ENCODE results near the gene VWA8.
"Not testable (repeated sequence)": the region's sequence is repeated elsewhere in the genome, so short reads cannot be mapped to it uniquely, and the experiment has no call there.

The VWA8 gene

GRCh38 chr13:41969072-41969471, 8.2 kb upstream of the VWA8 start:
- intact Hi-C loops (cut with DNase I) = no loop called here
- DNase-seq = no peak

DNA sequence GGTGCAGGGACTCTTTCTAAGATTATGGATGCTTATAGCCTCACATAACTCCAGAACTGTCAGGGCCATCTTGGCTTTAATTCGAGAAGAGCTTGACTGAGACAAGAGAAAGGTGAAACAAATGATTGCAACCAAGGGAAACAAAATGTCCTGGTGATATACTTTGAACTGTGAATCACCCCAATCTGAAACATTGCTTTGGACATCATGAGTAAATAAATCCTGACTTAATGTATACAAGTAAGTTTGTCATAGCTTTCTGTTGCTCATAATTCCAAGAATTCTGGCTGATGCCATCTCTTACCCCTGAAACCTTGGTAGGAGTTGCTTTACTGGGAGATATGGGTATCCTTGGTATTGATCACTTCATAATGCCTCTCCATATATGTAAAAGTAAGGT, 5.8 kb upstream of the VWA8 start:
- DNase-seq = no peak
- intact Hi-C loops (cut with DNase I) = no loop called here

GRCh38 chr13:41962994-41963393, 2.1 kb upstream of the VWA8 start:
- no peak for DNase-seq
- intact Hi-C loops (cut with DNase I) = loop anchor here (5.0 kb wide), 1 partner anchor 84 kb away; the partner anchor contains the start of gene DGKH

DNA sequence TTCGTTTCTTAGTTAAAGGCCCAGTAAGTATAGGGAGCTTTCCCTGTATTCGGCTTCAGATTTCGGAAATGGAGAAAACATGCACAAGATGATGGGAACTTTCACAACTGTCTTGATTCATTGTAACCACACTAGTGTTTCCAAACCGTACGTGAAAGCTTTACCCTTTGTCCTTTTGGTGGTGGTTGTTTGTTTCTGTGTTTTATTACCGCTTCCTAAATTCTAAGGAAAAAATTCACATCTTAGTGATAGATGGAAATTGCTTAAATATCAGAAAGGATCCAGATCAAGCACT, 504 bp upstream of the VWA8 start:
- DNase-seq = no peak
- intact Hi-C loops (cut with DNase I) = loop anchor here (5.0 kb wide), 1 partner anchor 86 kb away; the partner anchor contains the start of gene DGKH

GRCh38 chr13:41960211-41960636, 685 bp downstream of the VWA8 start:
- intact Hi-C loops (cut with DNase I) = loop anchor here (5.0 kb wide), 1 partner anchor 87 kb away; the partner anchor contains the start of gene DGKH
- no peak for DNase-seq

- no peak for DNase-seq
These were observed 4.6 kb downstream of the VWA8 start for GRCh38 chr13:41956272-41956671.

DNA sequence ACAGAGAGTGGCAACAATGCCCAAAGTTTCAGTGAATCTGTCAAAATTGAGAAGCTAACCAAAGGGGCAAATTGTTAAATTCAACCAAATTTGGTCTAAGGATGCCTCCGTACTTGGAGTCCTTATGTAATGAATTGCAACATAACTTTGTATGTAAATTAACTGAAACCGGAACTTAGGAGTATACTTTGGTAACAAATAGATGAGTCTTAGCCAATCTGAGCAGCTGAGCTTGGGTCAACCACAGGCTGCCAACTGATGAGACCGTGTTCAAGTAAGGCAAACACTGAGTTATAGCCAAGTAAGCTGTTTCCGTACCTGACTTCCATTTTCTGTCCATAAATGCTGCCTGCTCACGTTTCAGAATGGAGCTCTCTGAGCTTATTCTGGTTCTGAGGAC, 5.3 kb downstream of the VWA8 start:
- DNase-seq = no peak
- intact Hi-C loops (cut with DNase I) = no loop called here

More at GRCh38 chr13:41956272-41956671, 4.6 kb downstream of the VWA8 start:
- intact Hi-C loops (cut with DNase I) = no loop called here

DNA sequence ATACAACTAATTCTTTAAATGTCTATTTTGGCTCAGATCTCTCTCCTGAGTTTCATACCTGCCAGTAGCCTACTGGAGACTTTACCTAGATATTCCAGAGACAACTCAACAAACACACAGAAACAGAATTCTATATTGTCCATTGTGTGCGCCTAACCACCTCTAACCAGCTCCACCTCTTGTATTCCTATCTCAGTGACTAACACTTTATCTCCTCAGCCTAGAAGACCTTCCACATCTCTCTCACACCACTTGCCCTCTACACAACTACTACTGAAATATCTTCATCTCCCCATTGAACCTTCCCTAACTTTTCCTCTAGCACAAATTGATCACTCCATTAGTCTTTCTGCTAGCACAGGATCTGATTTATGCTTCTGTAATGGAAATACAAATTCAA, 6.7 kb downstream of the VWA8 start:
- intact Hi-C loops (cut with DNase I) = no loop called here
- no peak for DNase-seq

DNA sequence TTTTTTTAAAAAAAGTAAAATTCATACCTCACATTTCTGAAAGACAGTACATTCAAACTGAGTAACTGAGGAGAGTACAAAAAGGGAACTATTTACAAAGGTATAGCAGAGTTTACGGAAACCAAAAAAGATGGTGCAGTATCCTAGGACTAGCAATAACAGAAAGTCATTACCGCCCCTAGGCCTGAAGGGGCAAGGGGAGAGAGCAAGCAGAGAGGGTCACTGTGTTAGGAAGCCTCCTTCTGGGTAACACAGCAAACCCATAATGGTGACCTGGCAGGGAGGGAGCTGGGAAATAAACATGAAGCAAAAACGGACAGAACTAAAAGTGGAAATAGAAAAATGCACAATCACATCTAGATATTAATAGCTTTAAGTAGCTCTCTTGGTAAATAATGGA, 8.2 kb downstream of the VWA8 start:
- intact Hi-C loops (cut with DNase I) = no loop called here

GRCh38 chr13:41949104-41949503, 11.8 kb downstream of the VWA8 start:
- intact Hi-C loops (cut with DNase I); DNase-seq: not testable (repeated sequence)

More for the DNA sequence above, 8.2 kb downstream of the VWA8 start:
- DNase-seq = no peak

- intact Hi-C loops (cut with DNase I) = no loop called here
- DNase-seq = no peak
These were observed 15.0 kb downstream of the VWA8 start for GRCh38 chr13:41945926-41946325.

GRCh38 chr13:41944635-41945397, 16.1 kb downstream of the VWA8 start:
- DNase-seq = no peak
- intact Hi-C loops (cut with DNase I) = no loop called here

DNA sequence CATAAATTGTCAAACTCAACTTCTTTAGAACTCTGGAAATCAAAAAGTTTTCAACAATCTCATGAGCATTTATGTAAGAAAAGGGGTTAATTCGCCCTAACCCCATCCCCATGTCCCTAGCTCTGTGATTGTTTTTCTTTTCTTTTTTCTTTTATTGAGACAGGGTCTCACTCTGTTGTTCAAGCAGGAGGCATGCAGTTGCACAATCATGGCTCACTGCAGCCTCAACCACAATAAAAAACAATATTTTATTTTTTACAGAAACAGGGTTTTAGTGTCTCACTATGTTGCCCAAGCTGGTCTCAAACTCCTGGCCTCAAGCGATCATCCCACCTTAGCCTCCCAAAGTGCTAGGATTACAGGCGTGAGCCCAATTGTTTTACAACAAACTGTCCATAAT, 16.7 kb downstream of the VWA8 start:
- intact Hi-C loops (cut with DNase I) = no loop called here

GRCh38 chr13:41942462-41943094, 18.3 kb downstream of the VWA8 start:
- intact Hi-C loops (cut with DNase I) = no loop called here
- no peak for DNase-seq

More for the DNA sequence above, 16.7 kb downstream of the VWA8 start:
- no peak for DNase-seq

- intact Hi-C loops (cut with DNase I) = no loop called here
- DNase-seq = no peak
These were observed 19.7 kb downstream of the VWA8 start for GRCh38 chr13:41941174-41941573.

- intact Hi-C loops (cut with DNase I) = no loop called here
- no peak for DNase-seq
These were observed 21.5 kb downstream of the VWA8 start for GRCh38 chr13:41939398-41939797.

GRCh38 chr13:41938918-41939317, 22.0 kb downstream of the VWA8 start:
- no peak for DNase-seq
- intact Hi-C loops (cut with DNase I) = no loop called here

GRCh38 chr13:41937388-41937787, 23.5 kb downstream of the VWA8 start:
- DNase-seq = no peak
- intact Hi-C loops (cut with DNase I) = no loop called here

DNA sequence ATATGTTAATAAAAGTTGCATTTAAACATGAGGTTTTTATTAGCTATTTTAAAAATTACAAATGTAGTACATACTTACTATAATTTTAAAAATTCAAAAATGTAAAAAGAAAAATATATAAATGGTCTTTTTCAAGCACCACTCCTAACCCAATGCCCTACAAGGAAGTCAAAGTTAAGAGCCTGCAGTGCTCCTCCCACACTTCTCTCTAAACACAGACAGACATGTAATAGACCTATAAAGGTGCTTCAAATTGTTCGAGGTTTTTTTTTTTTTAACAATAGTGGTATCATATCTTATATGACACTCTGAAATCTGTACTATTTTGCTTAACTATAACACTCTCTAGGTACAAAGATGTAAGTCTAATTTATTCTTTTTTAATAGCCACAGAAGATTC, 25.4 kb downstream of the VWA8 start:
- intact Hi-C loops (cut with DNase I) = no loop called here

DNA sequence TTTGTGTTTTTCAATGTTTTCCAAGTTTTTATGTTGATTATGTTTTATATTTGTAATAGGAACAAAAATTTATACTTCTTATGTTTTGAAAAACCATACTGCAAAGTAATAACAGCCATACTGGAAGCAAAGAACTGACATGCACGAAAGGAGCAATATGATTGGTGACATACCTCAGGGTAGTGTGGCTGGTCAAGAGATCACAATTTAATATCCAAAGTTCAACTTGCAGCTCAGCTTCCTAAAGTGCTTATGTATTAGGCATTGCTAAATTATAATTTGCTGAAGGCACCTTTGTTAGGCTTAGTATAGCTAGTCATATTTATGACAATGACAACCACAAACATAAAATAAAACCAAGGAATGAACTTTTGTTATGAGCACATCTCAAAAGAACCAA, 25.9 kb downstream of the VWA8 start:
- intact Hi-C loops (cut with DNase I) = no loop called here
- DNase-seq = no peak

More for the DNA sequence above, 25.4 kb downstream of the VWA8 start:
- no peak for DNase-seq

GRCh38 chr13:41934120-41934519, 26.8 kb downstream of the VWA8 start:
- no peak for DNase-seq
- intact Hi-C loops (cut with DNase I) = no loop called here

GRCh38 chr13:41931337-41931736, 29.6 kb downstream of the VWA8 start:
- DNase-seq = no peak
- intact Hi-C loops (cut with DNase I) = no loop called here
